Measurements from ENCODE around the gene MRPS6.

Gene MRPS6

GRCh38 chr21:34071683-34072082 is 1.7 kb upstream of the MRPS6 start:
- no peak for DNase-seq (ENCODE audit: low read depth)

- no peak for DNase-seq (ENCODE audit: low read depth)
These were observed 990 bp upstream of the MRPS6 start for GRCh38 chr21:34072145-34073031.

GRCh38 chr21:34073749-34074282 is 438 bp downstream of the MRPS6 start:
- peak; percentile 14 for DNase-seq (ENCODE audit: low read depth)

- DNase-seq (ENCODE audit: low read depth): no peak
These were observed 1.1 kb downstream of the MRPS6 start for GRCh38 chr21:34074283-34075090.

DNA sequence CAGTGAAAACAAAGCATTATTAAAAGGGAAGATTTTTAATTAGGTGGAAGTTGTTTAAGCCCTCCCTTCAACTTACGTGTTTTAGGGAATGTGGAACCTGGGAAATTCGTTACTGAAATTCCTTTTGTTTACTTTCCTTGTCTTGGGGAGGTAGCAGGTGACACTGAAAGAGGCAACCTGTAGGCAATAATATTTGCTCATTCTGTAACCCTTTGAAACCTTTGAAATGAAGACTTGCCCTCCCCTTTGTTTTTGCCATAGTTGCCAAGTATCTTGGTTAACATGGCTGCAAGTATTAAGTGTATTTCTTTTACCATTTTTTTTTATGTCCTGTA is 1.7 kb downstream of the MRPS6 start:
- DNase-seq (ENCODE audit: low read depth): no peak

DNA sequence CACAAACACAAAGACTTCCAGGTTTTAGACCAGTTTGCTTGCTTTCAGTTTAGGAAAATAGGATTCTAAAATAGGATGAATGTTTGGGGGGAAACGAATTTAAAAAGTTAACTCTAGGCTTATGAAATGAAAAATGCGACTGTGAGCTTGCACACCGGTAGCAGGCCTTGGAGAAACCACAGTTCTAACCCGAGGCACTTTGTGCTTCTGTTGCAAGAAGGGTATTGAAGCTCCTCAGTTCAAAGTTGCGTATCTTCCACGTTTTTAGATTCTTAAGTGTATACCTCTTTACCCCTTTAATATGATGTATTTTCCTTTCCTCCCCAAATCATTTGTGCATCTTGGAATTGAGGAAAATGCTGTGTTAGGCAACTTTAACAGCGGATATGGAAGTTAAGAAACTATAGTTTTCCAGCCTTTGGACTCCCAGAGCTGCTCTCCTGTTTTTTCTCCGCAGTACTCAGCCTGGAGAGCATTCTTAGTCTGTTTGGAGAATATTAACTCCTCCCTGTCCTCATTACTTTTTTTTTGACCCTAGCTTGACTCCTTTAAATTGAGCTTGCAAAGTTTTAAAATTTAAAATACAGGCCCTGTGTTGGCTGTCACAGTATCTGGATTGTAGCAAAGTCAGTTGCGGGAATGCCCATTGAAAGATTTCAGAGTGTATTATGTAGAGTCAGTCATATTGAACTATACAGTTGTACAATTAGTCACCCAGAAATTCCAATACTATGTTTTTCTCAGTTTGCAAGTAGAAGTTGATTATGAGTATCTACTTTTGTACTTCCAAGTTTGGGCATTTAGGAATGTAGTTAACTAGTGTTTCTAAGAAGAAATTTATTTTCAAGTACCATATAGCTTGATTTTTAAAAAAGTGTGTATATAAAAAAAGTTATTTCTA is 2.6 kb downstream of the MRPS6 start:
- DNase-seq (ENCODE audit: low read depth): no peak

GRCh38 chr21:34076835-34077234 is 3.5 kb downstream of the MRPS6 start:
- DNase-seq (ENCODE audit: low read depth): no peak

DNA sequence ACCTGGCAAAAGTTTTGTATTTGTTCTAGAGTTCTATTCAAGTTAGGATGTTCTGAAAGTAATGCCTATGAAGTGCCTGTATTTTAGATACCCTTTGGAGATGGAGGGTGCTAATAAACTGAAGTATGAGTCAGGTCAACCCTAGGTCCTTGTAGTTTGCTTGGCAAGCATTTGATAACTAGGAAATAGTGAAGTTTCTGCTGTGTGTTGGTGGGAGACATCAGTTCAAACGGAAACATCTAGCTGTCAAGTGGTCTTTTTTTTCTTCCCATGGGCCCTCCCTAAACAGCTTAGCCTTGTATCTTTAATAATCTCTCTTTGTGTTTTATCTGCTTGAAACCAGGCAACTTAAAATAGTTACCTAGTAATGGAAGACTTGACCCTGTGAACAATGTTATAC is 4.5 kb downstream of the MRPS6 start:
- no peak for DNase-seq (ENCODE audit: low read depth)

GRCh38 chr21:34078915-34079314 is 5.5 kb downstream of the MRPS6 start:
- DNase-seq (ENCODE audit: low read depth): no peak

DNA sequence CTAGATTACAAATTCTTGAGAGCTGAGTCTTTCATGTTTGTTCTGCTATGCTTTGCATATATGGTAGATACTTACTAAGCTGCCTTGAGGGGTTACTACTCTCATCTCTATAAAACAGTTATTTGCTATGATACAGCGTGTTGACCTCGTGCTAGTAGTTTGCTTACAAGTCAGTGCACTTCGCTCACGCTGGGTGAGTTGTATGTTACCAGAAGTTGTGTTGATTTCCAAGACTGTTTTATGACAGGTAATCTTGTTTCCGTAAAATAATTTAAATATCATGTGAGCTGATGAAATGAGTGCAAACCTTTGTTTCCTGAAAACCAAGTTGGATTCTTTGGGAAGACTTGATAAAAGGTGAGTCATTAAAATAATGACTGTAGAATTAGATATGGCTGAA is 7.3 kb downstream of the MRPS6 start:
- DNase-seq (ENCODE audit: low read depth): no peak

- DNase-seq (ENCODE audit: low read depth): no peak
These were observed 9.4 kb downstream of the MRPS6 start for GRCh38 chr21:34082769-34083168.

GRCh38 chr21:34083357-34083756 is 10.0 kb downstream of the MRPS6 start:
- no peak for DNase-seq (ENCODE audit: low read depth)

- no peak for DNase-seq (ENCODE audit: low read depth)
These were observed 11.8 kb downstream of the MRPS6 start for GRCh38 chr21:34085129-34085528.

GRCh38 chr21:34086887-34087306 is 13.5 kb downstream of the MRPS6 start:
- DNase-seq (ENCODE audit: low read depth): no peak

DNA sequence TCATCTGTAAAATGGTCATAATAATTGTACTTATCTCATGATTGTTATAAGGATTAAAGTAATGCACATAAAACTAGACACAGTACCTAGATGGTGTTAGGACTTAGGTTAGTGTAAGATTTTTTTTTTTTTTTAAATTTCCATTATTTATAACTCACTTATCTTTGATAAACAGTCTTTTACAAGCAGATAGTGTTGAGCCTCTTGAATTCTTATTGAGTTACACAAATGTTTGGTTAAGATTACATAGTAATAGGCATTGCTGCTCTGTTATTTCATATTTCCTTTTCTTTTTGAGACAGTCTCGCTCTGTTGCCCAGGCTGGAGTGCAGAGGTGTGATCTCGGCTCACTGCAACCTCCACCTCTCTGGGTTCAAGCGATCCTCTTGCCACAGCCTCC is 15.4 kb downstream of the MRPS6 start:
- no peak for DNase-seq (ENCODE audit: low read depth)

DNA sequence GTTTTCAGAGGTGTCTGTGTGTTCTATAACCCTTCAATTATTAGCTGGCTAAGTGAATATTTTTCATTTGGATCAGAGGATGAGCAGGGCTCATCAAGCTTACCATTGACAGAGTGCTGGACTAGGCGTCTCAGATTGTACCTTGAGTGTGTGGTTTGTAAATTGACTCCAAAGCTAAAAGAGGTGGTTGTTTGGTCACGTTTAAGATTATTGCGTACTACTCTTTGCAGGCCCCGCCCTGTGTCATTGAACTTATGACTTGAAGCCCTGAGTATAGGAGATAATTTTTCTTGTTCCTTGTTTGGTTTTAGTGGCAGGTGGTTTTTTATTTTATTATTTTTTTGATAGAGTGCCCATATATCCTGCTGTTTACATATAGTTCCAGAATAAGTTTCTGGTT is 17.7 kb downstream of the MRPS6 start:
- no peak for DNase-seq (ENCODE audit: low read depth)

DNA sequence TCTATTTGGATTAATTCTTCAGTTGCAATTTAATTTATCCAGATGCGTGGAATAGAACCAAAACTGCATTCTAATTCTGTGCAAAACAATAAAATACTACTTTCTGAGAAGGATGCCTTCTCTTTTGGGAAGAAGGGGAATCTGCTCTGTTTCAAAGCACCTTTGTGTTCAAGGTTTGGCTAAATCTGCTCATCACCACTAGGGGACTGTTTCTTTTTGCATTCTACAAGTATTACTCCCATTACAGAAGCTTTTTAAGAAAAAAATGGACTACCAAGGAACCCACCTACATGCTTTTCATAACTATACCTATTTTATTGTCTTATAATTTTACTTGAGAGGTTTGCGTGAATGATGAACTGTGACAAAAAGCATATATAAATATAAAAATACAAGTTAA is 18.2 kb downstream of the MRPS6 start:
- DNase-seq (ENCODE audit: low read depth): no peak

- no peak for DNase-seq (ENCODE audit: low read depth)
These were observed 19.0 kb downstream of the MRPS6 start for GRCh38 chr21:34092262-34092921.

DNA sequence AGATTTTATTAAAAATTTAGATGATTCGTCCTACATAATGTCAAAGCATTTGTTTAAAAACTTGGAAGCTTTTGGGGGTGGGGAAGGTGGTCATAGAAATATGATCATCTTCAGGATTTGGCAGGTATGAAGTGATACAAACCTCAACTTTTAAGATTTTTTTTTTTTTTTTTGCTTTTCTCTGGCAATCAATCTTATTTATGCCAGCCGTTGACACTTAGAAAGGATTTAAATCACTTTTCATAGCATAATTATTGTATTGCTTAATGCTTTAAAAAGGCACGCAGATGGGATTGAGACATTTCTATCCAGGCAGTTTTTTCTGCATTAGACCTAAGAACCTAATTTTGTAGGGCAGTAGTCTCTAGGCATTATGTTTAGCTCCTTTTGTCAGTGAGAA is 19.7 kb downstream of the MRPS6 start:
- DNase-seq (ENCODE audit: low read depth): no peak

DNA sequence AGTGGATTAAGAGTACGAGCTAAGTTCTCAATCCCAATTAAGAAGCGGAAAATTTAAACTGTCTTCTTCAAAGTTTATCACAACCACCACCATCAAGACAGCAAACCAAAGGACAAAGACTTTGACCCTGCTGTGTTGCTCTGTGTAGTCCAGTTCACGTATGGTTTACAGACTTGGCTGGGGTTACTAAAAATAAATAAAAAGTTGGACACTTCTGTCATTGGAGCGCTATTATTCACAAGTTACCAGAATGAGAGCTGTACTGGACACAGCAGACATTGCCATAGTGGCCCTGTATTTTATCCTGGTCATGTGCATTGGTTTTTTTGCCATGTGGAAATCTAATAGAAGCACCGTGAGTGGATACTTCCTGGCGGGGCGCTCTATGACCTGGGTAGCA is 21.6 kb downstream of the MRPS6 start:
- no peak for DNase-seq (ENCODE audit: low read depth)

GRCh38 chr21:34097442-34097841 is 24.1 kb downstream of the MRPS6 start:
- DNase-seq (ENCODE audit: low read depth): no peak

DNA sequence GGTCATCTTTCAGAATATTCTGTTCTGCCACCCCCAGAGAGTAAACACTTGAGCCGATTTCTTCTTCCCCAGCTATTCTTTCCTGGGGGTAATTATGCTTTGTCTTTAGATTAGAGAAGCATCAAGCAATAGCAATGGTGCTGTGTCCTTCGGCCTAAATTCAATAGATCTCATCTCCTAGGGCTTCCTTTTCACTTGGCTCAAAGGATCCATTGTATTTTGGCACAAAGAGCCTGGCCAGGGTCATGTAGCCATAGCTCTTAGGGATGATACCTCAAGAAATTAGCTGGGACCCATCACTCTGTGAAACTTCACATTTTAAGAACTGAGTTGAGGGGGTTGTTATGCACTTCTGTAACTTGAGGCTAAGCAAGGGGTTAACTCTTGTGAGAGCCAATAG is 27.0 kb downstream of the MRPS6 start:
- no peak for DNase-seq (ENCODE audit: low read depth)
